HG03064 (cell line): ENCODE results near the gene ENTPD8.
"Not testable (repeated sequence)": the region's sequence is repeated elsewhere in the genome, so short reads cannot be mapped to it uniquely, and the experiment has no call there.

Experiments
- ATAC-seq: cut with Tn5 transposase; IDR thresholded peaks from one replicate; pipeline ENCODE4 v1.9.1; 2021; ENCODE audit warnings: low read depth; ENCODE audit not compliant: unreplicated experiment

The ENTPD8 gene

GRCh38 chr9:137416006-137416562 is 25.1 kb downstream of the ENTPD8 start:
- ATAC-seq = no peak

GRCh38 chr9:137415451-137415850 is 25.7 kb downstream of the ENTPD8 start:
- ATAC-seq = no peak

- no peak for ATAC-seq
Measured at GRCh38 chr9:137412431-137412830, 28.7 kb downstream of the ENTPD8 start.

- no peak for ATAC-seq
Measured at GRCh38 chr9:137411645-137412380, 29.3 kb downstream of the ENTPD8 start.

GRCh38 chr9:137411260-137411644 is 29.9 kb downstream of the ENTPD8 start:
- no peak for ATAC-seq

GRCh38 chr9:137410891-137411249 is 30.3 kb downstream of the ENTPD8 start:
- no peak for ATAC-seq

GRCh38 chr9:137410236-137410890 is 30.8 kb downstream of the ENTPD8 start:
- ATAC-seq = not testable (repeated sequence)

- ATAC-seq = no peak
Measured at GRCh38 chr9:137409515-137409914, 31.6 kb downstream of the ENTPD8 start.

GRCh38 chr9:137408651-137409405 is 32.3 kb downstream of the ENTPD8 start:
- ATAC-seq = no peak

- no peak for ATAC-seq
Measured at GRCh38 chr9:137407590-137408300, 33.4 kb downstream of the ENTPD8 start.

GRCh38 chr9:137406876-137407589 is 34.1 kb downstream of the ENTPD8 start:
- ATAC-seq = no peak

- ATAC-seq = no peak
Measured at GRCh38 chr9:137406085-137406760, 34.9 kb downstream of the ENTPD8 start.

- ATAC-seq = no peak
Measured at GRCh38 chr9:137405677-137406081, 35.5 kb downstream of the ENTPD8 start.

GRCh38 chr9:137404961-137405567 is 36.1 kb downstream of the ENTPD8 start:
- ATAC-seq = no peak

GRCh38 chr9:137403269-137403668 is 37.9 kb downstream of the ENTPD8 start:
- ATAC-seq = no peak

GRCh38 chr9:137402746-137403145 is 38.4 kb downstream of the ENTPD8 start:
- ATAC-seq = no peak

GRCh38 chr9:137398561-137399468 is 42.3 kb downstream of the ENTPD8 start:
- no peak for ATAC-seq
